Naive B cell (primary cell): ENCODE measurements around the gene ARHGEF39. TPM values are rescaled to one million over a fixed set of nuclear protein-coding genes. Genes with fewer than 3 reads are reported as not detected.

Experiments used
- ATAC-seq, 2 donors: fragments of 150-1000 bp; cut with Tn5 transposase; 2 replicates each; pipeline ENCODE4 v1.10.0; 2021; ENCODE audit warnings: low read depth in 2 of 2, mild to moderate bottlenecking in 2 of 2, moderate library complexity in 2 of 2
- DNase-seq: peaks from one replicate; pipeline ENCODE4 v3.0.0; 2022
- H3K27ac Mint-ChIP-seq, 6 donors: one replicate each; pipeline ENCODE4 v1.8.0; 2020 to 2022; ENCODE audit warnings: mild to moderate bottlenecking in 6 of 6, mixed read lengths in 6 of 6, moderate library complexity in 5 of 6, inconsistent platforms in 2 of 6
- H3K27me3 Mint-ChIP-seq, 3 donors: one replicate each; pipeline ENCODE4 v1.8.0; 2021 to 2022; ENCODE audit warnings: mixed read lengths in 3 of 3, mild to moderate bottlenecking in 1 of 3
- H3K36me3 Mint-ChIP-seq, 2 donors: one replicate each; pipeline ENCODE4 v1.8.0; 2020 to 2022; ENCODE audit warnings: mixed read lengths in 2 of 2, inconsistent platforms in 1 of 2, mild to moderate bottlenecking in 1 of 2
- H3K4me1 Mint-ChIP-seq, 3 donors: one replicate each; pipeline ENCODE4 v1.8.0; 2020 to 2022; ENCODE audit warnings: mixed read lengths in 3 of 3, inconsistent platforms in 1 of 3, mild to moderate bottlenecking in 1 of 3, moderate library complexity in 1 of 3
- H3K4me3 Mint-ChIP-seq, 8 donors: one replicate each; pipeline ENCODE4 v1.8.0; 2020 to 2022; ENCODE audit warnings: mild to moderate bottlenecking in 8 of 8, mixed read lengths in 8 of 8, moderate library complexity in 8 of 8, inconsistent platforms in 2 of 8
- H3K9me3 Mint-ChIP-seq, 7 donors: one replicate each; pipeline ENCODE4 v1.8.0; 2020 to 2022; ENCODE audit warnings: mixed read lengths in 7 of 7, mild to moderate bottlenecking in 5 of 7, inconsistent platforms in 2 of 7, moderate library complexity in 1 of 7
- polyA plus RNA-seq, 6 donors: library from polyadenylated mRNA; unstranded; fragments of 300-500 nt; fragmentation: Illumina TruSeq; gene quantifications; one replicate each; pipeline ENCODE4 v1.2.3, GENCODE V29; 2021; ENCODE audit warnings: low read depth in 6 of 6

Gene ARHGEF39
- polyA plus RNA-seq, 6 donors from 2014 or later: 0.90 to 4.0 (median 2.4) TPM

GRCh38 chr9:35702696-35703095 lies 37.7 kb upstream of the ARHGEF39 start:
- Mint-ChIP-seq H3K4me1 (peaks cover 1 to 15% (median 4%) of the 10 kb centered on the region in 3 donors), H3K27ac (peak overlapping the region in 1 of 6 donors; percentile 62), H3K9me3 (no peaks in the 10 kb centered on the region), H3K27me3 (no peaks in the 10 kb centered on the region), H3K36me3 (peaks cover 6 to 23% of the 10 kb centered on the region in 2 donors), H3K4me3 (no peak overlapping the region)
- no peak for DNase-seq
- ATAC-seq: no peak

GRCh38 chr9:35700942-35701341 lies 35.9 kb upstream of the ARHGEF39 start:
- Mint-ChIP-seq H3K27me3 (no peaks in the 10 kb centered on the region), H3K36me3 (peaks cover 0 to 22% of the 10 kb centered on the region in 2 donors), H3K9me3 (no peaks in the 10 kb centered on the region), H3K4me3 (no peak overlapping the region), H3K27ac (no peak overlapping the region), H3K4me1 (peaks cover 5 to 18% (median 12%) of the 10 kb centered on the region in 3 donors)
- ATAC-seq: no peak
- no peak for DNase-seq

DNA sequence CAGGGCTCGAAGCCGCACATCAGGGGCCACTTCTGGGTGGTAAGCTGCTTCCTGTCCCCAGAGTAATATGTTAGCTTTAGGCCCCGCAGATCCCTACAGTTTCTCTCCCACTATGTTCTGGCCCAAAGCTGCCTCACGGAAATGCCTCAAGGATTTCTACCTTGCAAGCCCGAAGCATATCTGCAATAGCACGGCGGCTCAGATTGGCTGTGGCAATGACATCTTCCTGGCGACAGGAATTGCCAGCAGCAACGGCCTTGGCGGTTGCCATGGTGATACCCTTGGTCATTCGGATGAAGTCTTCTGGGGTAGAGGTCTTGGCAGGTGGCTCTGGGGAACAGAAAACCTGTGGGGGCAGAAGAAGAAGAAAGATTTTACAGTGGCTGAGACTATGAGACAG lies 35.0 kb upstream of the ARHGEF39 start:
- Mint-ChIP-seq H3K9me3 (no peaks in the 10 kb centered on the region), H3K27me3 (no peaks in the 10 kb centered on the region), H3K4me1 (peaks cover 5 to 18% (median 12%) of the 10 kb centered on the region in 3 donors), H3K4me3 (no peak overlapping the region), H3K36me3 (peaks cover 0 to 22% of the 10 kb centered on the region in 2 donors), H3K27ac (no peak overlapping the region)
- DNase-seq (no peak), ATAC-seq (no peak)

DNA sequence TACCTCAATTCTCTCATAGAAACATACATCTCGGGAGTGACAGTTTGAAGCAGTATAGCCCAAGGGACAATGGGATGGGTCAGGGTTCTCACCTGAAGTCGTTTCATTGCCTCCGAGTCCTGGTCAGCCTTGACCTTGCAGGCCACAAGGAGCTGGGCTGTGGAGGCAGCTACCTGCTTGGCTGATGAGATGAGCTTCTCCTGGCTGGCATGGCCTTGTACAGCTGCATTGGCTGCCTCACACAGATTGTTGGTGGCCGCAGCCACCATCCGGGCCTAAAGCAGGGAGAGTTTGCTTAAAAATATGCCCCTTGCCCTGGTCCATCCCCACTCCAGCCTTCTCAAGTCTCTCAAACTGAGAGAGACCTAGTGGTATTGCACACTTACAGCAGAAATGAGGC lies 33.2 kb upstream of the ARHGEF39 start:
- Mint-ChIP-seq H3K27ac (peak overlapping the region in 1 of 6 donors; percentile 78), H3K36me3 (peaks cover 0 to 20% of the 10 kb centered on the region in 2 donors)

DNA sequence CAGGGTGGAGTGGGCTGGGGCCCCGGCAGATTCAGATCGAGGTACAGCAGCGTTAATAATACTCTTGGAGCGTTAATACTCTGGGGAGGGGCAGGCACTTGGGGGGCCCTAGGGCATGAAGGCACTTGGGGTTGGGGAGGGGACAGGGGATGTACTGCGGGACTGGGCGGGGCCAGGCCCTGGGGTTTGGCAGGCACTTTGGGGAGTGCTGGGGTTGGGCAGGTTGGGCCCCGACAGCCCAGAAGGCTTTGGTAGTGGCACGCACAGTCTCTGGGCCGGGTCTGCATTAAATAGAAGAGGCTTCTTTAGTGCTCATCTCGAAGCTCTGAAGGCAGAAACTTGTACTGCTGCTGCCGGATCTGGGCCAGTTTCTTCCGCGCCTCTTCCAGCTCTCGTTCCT lies 32.5 kb upstream of the ARHGEF39 start:
- no peak overlapping the region for H3K4me3 Mint-ChIP-seq
- peaks cover 5 to 18% (median 12%) of the 10 kb centered on the region in 3 donors for H3K4me1 Mint-ChIP-seq
- DNase-seq: no peak
- H3K27me3 Mint-ChIP-seq: no peaks in the 10 kb centered on the region
- H3K9me3 Mint-ChIP-seq: no peaks in the 10 kb centered on the region
- H3K27ac Mint-ChIP-seq: peak overlapping the region in 3 of 6 donors; percentile 15 to 78 (median 58)
- H3K36me3 Mint-ChIP-seq: peaks cover 0 to 14% of the 10 kb centered on the region in 2 donors
- ATAC-seq: no peak

More for the DNA sequence above, 33.2 kb upstream of the ARHGEF39 start:
- no peaks in the 10 kb centered on the region for H3K27me3 Mint-ChIP-seq
- ATAC-seq (no peak), DNase-seq (no peak)
- no peaks in the 10 kb centered on the region for H3K9me3 Mint-ChIP-seq
- no peak overlapping the region for H3K4me3 Mint-ChIP-seq
- peaks cover 5 to 18% (median 12%) of the 10 kb centered on the region in 3 donors for H3K4me1 Mint-ChIP-seq

GRCh38 chr9:35696520-35697215 lies 31.7 kb upstream of the ARHGEF39 start:
- DNase-seq (peak; percentile 57), ATAC-seq (peak; percentile 90 to 94)
- peak overlapping the region in 1 of 8 donors; percentile 37 for H3K4me3 Mint-ChIP-seq
- no peaks in the 10 kb centered on the region for H3K27me3 Mint-ChIP-seq
- H3K9me3 Mint-ChIP-seq: no peaks in the 10 kb centered on the region
- peak overlapping the region in 3 of 6 donors; percentile 20 to 81 (median 81) for H3K27ac Mint-ChIP-seq
- peaks cover 5 to 23% (median 14%) of the 10 kb centered on the region in 3 donors for H3K4me1 Mint-ChIP-seq
- H3K36me3 Mint-ChIP-seq: peaks cover 0 to 14% of the 10 kb centered on the region in 2 donors

DNA sequence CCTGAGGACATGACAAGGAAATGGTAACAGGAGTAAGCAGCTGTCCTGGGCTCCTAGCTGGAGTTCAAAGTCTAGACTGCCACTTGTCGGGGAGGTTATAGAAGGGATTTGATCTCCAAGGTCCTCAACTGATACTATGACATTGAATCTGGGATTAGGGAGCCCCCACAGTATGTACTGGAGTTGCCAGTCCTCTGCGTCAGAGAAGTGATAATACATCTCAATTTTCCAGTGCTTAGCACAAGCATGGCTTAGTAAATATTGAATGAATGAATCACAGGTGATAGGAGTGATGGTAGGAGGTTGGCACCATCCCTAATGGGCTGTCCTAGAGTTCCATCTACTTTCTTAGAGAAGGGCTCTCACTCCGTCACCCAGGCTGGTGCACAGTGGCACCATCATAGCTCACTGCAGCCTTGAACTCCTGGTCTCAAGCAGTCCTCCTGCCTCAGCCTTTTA lies 31.0 kb upstream of the ARHGEF39 start:
- Mint-ChIP-seq H3K4me3 (no peak overlapping the region), H3K27ac (peak overlapping the region in 2 of 6 donors; percentile 15 to 62), H3K27me3 (no peaks in the 10 kb centered on the region), H3K9me3 (no peaks in the 10 kb centered on the region), H3K4me1 (peaks cover 8 to 30% (median 20%) of the 10 kb centered on the region in 3 donors), H3K36me3 (peaks cover 0 to 14% of the 10 kb centered on the region in 2 donors)
- DNase-seq: no peak
- no peak for ATAC-seq

DNA sequence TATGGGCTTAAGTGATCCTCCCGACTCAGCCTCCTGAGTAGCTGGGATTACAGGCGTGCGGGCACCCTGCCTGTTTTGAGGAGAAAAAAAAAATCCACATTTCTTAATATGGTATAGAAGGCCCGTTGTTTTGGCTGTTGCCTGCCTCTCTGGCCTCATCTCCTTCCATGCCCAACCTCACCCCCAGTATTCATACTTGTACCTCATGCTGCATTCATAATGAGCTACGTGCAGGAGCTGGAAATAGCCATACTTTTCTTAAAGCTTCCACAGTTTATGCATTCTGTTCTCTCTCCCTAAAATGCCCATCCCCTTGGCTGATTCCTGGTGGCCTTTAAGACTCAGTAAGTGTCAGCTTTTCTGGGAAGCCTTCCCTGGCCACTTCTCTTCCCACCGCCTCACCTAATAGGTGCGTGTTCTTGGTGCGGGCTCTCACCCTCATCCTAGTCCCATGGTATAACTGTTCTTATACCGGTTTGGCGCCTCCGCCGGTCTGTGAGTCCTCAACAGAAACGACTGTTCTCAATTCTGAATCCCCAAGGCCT lies 26.8 kb upstream of the ARHGEF39 start:
- Mint-ChIP-seq H3K27me3 (no peaks in the 10 kb centered on the region), H3K36me3 (peaks cover 0 to 5% of the 10 kb centered on the region in 2 donors), H3K9me3 (no peaks in the 10 kb centered on the region), H3K4me1 (peaks cover 16 to 22% (median 18%) of the 10 kb centered on the region in 3 donors), H3K4me3 (peak overlapping the region; percentile 87 to 98 (median 92)), H3K27ac (peak overlapping the region in 3 of 6 donors; percentile 29 to 73 (median 51))
- no peak for ATAC-seq
- no peak for DNase-seq

DNA sequence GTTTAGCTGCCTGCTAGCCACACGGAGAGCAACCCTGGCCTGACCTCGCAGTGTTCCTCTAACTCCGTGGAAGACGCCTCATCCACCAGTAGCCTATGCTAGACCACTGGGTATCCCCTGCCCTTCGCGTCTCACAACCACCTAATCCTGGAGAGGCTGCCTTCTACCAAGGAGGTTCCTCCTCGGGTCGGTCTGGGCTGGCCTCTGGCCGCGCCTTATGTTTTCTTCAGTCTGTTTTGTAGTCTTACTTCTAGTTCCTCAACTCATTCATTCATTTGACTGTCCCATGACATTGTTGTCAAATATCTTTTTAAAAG lies 26.3 kb upstream of the ARHGEF39 start:
- Mint-ChIP-seq H3K27ac (peak overlapping the region in 5 of 6 donors; percentile 29 to 89 (median 56)), H3K9me3 (no peaks in the 10 kb centered on the region), H3K27me3 (no peaks in the 10 kb centered on the region), H3K4me1 (peaks cover 10 to 17% (median 13%) of the 10 kb centered on the region in 3 donors), H3K4me3 (peak overlapping the region; percentile 87 to 98 (median 92)), H3K36me3 (no peaks in the 10 kb centered on the region)
- DNase-seq (no peak), ATAC-seq (peak; percentile 28 to 34)

GRCh38 chr9:35690614-35691333 lies 25.8 kb upstream of the ARHGEF39 start:
- ATAC-seq: peak; percentile 43 to 45
- peak overlapping the region; percentile 87 to 98 (median 93) for H3K4me3 Mint-ChIP-seq

GRCh38 chr9:35690294-35690613 lies 25.3 kb upstream of the ARHGEF39 start:
- H3K4me1 Mint-ChIP-seq: peaks cover 10 to 16% (median 13%) of the 10 kb centered on the region in 3 donors
- ATAC-seq (peak; percentile 8 to 18), DNase-seq (no peak)
- H3K4me3 Mint-ChIP-seq: peak overlapping the region; percentile 77 to 98 (median 90)
- H3K9me3 Mint-ChIP-seq: no peaks in the 10 kb centered on the region
- H3K27ac Mint-ChIP-seq: peak overlapping the region in 2 of 6 donors; percentile 73 to 81
- no peaks in the 10 kb centered on the region for H3K27me3 Mint-ChIP-seq
- H3K36me3 Mint-ChIP-seq: no peaks in the 10 kb centered on the region

More at GRCh38 chr9:35690614-35691333, 25.8 kb upstream of the ARHGEF39 start:
- DNase-seq: no peak
- no peaks in the 10 kb centered on the region for H3K27me3 Mint-ChIP-seq
- H3K9me3 Mint-ChIP-seq: no peaks in the 10 kb centered on the region
- peaks cover 10 to 16% (median 13%) of the 10 kb centered on the region in 3 donors for H3K4me1 Mint-ChIP-seq
- H3K36me3 Mint-ChIP-seq: no peaks in the 10 kb centered on the region
- peak overlapping the region in 5 of 6 donors; percentile 43 to 89 (median 60) for H3K27ac Mint-ChIP-seq

DNA sequence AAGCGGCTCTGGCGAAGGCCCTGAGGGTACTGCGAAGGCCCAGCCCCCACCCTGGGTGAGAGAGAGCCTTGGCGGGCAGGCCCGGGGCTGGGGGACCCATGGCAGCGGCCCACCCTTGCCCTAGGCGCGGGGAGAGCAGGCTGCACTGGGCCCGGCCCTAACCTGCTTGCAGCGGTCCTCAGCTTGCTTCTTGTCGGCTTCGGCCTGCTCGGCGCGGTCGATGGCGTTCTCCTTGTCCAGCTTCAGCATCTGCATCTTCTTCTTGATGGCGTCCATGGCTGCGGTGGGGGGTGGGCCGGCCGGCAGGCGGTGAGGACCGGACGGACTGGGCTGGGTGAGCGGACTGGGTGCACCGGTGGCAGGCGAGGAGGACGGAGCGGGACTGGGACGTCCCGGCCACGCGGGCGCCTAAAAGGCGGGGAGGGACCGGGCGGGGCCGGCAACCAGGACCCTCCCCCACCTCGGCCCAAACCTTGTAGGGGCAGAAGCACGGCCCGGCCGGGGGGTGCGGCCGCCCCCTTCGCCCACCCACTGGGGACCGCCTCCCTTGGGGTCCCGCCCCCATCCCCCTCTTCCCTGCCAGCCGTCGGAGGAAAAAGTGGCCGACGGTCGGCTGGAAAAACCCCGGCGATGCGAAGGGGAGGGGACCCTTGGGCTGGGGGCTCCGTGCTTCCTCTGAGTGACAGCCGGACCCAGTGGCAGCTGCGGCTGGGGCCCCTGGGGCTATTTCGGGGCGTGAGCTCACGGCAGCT lies 24.7 kb upstream of the ARHGEF39 start, which contains the start of gene TPM2:
TSS of gene TPM2 (minus strand) at position 384 of the 752 bp plus-strand sequence. CDS start at position 276, 108 bp downstream.
- Mint-ChIP-seq H3K4me3 (peak within 1 kb of the TSS; percentile 87 to 98 (median 93)), H3K27me3 (no peaks in the 10 kb centered on the region), H3K9me3 (no peaks in the 10 kb centered on the region), H3K4me1 (peaks cover 10 to 16% (median 13%) of the 10 kb centered on the region in 3 donors), H3K27ac (peak within 1 kb of the TSS in 3 of 6 donors; percentile 73 to 89 (median 81)), H3K36me3 (no peaks in the 10 kb centered on the region)
- DNase-seq (no peak), ATAC-seq (peak; percentile 25 to 26)
